Measurements from ENCODE around the gene ZDHHC1. TPM values are rescaled to one million over a fixed set of nuclear protein-coding genes. Genes with fewer than 3 reads are reported as not detected.

Gene ZDHHC1
- total and polyA plus RNA-seq, 2 donors (not counting 3 experiments of a cell fraction or from before 2014, with no cell fraction given): 11.4 to 14.4 TPM

GRCh38 chr16:67435758-67436164, 19.5 kb upstream of the ZDHHC1 start:
- ChIA-PET CTCF (interaction anchor here (1.1 to 1.4 kb wide), 3 partner anchors 21 to 36 kb away, joined by 4 to 5 read pairs (median 4); no protein-coding TSS in a partner anchor), POLR2A (no interaction called here)
- peaks cover 4% of the 10 kb centered on the region for H3K4me1 ChIP-seq (ENCODE audit: control insufficient read depth, extremely low read depth, insufficient read depth, low read length)
- no peaks in the 10 kb centered on the region for H4K20me1 ChIP-seq (replicated peaks; ENCODE audit: control insufficient read depth, extremely low read depth, insufficient read depth, low read length)
- intact Hi-C loops (cut with micrococcal nuclease): no loop called here
- FAIRE-seq (no peak), DNase-seq (ENCODE audit: low read depth, low spot score) (no peak)
- H3K27me3 ChIP-seq (ENCODE audit: control insufficient read depth in 2 of 2, insufficient read depth in 2 of 2, low read length in 2 of 2): no peaks in the 10 kb centered on the region
- no peak overlapping the region for H3K4me2 ChIP-seq (ENCODE audit: insufficient read depth, low read length)
- dilution Hi-C loops (cut with MboI; ENCODE audit: extremely low pct_ligation_motif_present, low sequenced_read_pairs): no loop called here
- H3K9me3 ChIP-seq (replicated peaks; ENCODE audit: control insufficient read depth, insufficient read depth, low read length): no peaks in the 10 kb centered on the region
- H3K36me3 ChIP-seq (ENCODE audit: control insufficient read depth in 2 of 2, extremely low read depth in 1 of 2, insufficient read depth in 2 of 2, low read length in 2 of 2): peaks cover 0 to 21% of the 10 kb centered on the region in 2 experiments
- no peak overlapping the region for H3K27ac ChIP-seq (ENCODE audit: insufficient read depth, low read depth, low read length)
- TF ChIP-seq GATA2 (IDR thresholded peaks at IDR 0.05; ENCODE audit: insufficient read depth, insufficient read length, low read depth, low read length) (no peak), MAX (IDR thresholded peaks at IDR 0.05; ENCODE audit: insufficient read depth, insufficient read length) (no peak), EZH2 (IDR thresholded peaks at IDR 0.05; ENCODE audit: borderline replicate concordance, low read depth, low read length, severe bottlenecking) (no peak), FOS (IDR thresholded peaks at IDR 0.05; ENCODE audit: borderline replicate concordance, insufficient read depth, low read length) (no peak)
- H3K9ac ChIP-seq (replicated peaks; ENCODE audit: extremely low read depth, insufficient read depth, low read length): no peak overlapping the region
- H3K9me1 ChIP-seq (replicated peaks; ENCODE audit: control insufficient read depth, extremely low read depth, insufficient read depth, low read length): no peaks in the 10 kb centered on the region
- no peaks in the 10 kb centered on the region for H3K79me2 ChIP-seq (ENCODE audit: control insufficient read depth, insufficient read depth, low read length)
- no TSS peak for BruUV-seq (replicated peaks)
- H3K4me3 ChIP-seq (replicated peaks in 1 of 3; ENCODE audit: insufficient read depth in 1 of 3, low read depth in 1 of 3, low read length in 3 of 3): no peak overlapping the region
- no peak overlapping the region for H2AFZ ChIP-seq (ENCODE audit: low read depth, low read length)

- no peak overlapping the region for H3K9ac ChIP-seq (replicated peaks; ENCODE audit: extremely low read depth, insufficient read depth, low read length)
- no peak overlapping the region for H3K4me2 ChIP-seq (ENCODE audit: insufficient read depth, low read length)
- H3K79me2 ChIP-seq (ENCODE audit: control insufficient read depth, insufficient read depth, low read length): no peaks in the 10 kb centered on the region
- no peaks in the 10 kb centered on the region for H3K9me1 ChIP-seq (replicated peaks; ENCODE audit: control insufficient read depth, extremely low read depth, insufficient read depth, low read length)
- no peak overlapping the region for H2AFZ ChIP-seq (ENCODE audit: low read depth, low read length)
- H3K27me3 ChIP-seq (ENCODE audit: control insufficient read depth in 2 of 2, insufficient read depth in 2 of 2, low read length in 2 of 2): peaks cover 14 to 16% of the 10 kb centered on the region in 2 experiments
- no peak overlapping the region for H3K27ac ChIP-seq (ENCODE audit: insufficient read depth, low read depth, low read length)
- CTCF ChIA-PET: interaction anchor here (0.8 to 3.7 kb wide), 5 partner anchors 12 to 44 kb away, joined by 3 to 25 read pairs (median 6); no protein-coding TSS in a partner anchor
- POLR2A ChIA-PET: interaction anchor here (0.6 to 0.7 kb wide), 3 partner anchors 11 to 28 kb away, joined by 3 to 5 read pairs (median 4); no protein-coding TSS in a partner anchor
- BruUV-seq (replicated peaks): no TSS peak
- DNase-seq (ENCODE audit: low read depth, low spot score): no peak
- intact Hi-C loops (cut with micrococcal nuclease) (no loop called here), dilution Hi-C loops (cut with MboI; ENCODE audit: extremely low pct_ligation_motif_present, low sequenced_read_pairs) (no loop called here)
- H3K9me3 ChIP-seq (replicated peaks; ENCODE audit: control insufficient read depth, insufficient read depth, low read length): no peaks in the 10 kb centered on the region
- H3K36me3 ChIP-seq (ENCODE audit: control insufficient read depth in 2 of 2, extremely low read depth in 1 of 2, insufficient read depth in 2 of 2, low read length in 2 of 2): peaks cover 0 to 8% of the 10 kb centered on the region in 2 experiments
- no peaks in the 10 kb centered on the region for H4K20me1 ChIP-seq (replicated peaks; ENCODE audit: control insufficient read depth, extremely low read depth, insufficient read depth, low read length)
- peaks cover 8% of the 10 kb centered on the region for H3K4me1 ChIP-seq (ENCODE audit: control insufficient read depth, extremely low read depth, insufficient read depth, low read length)
- H3K4me3 ChIP-seq (replicated peaks in 1 of 3; ENCODE audit: insufficient read depth in 1 of 3, low read depth in 1 of 3, low read length in 3 of 3): no peak overlapping the region
- no peak for FAIRE-seq
- no peak for TF ChIP-seq GATA2 (IDR thresholded peaks at IDR 0.05; ENCODE audit: insufficient read depth, insufficient read length, low read depth, low read length)
- no peak for TF ChIP-seq EZH2 (IDR thresholded peaks at IDR 0.05; ENCODE audit: borderline replicate concordance, low read depth, low read length, severe bottlenecking)
- no peak for TF ChIP-seq CTCF (IDR thresholded peaks at IDR 0.05; ENCODE audit: extremely low read depth in 1 of 2, insufficient read depth in 1 of 2, low read depth in 1 of 2, low read length in 2 of 2)
- no peak for TF ChIP-seq FOS (IDR thresholded peaks at IDR 0.05; ENCODE audit: borderline replicate concordance, insufficient read depth, low read length)
- no peak for TF ChIP-seq MAX (IDR thresholded peaks at IDR 0.05; ENCODE audit: insufficient read depth, insufficient read length)
- no peak for TF ChIP-seq MYC (IDR thresholded peaks at IDR 0.05; ENCODE audit: low read depth, low read length)
- TF ChIP-seq POLR2AphosphoS5 (IDR thresholded peaks at IDR 0.05; ENCODE audit: insufficient read depth, low read depth, low read length): no peak
- TF ChIP-seq JUN (IDR thresholded peaks at IDR 0.05; ENCODE audit: borderline replicate concordance, insufficient read depth, insufficient read length, low read depth): no peak
- no peak for TF ChIP-seq POLR2A (IDR thresholded peaks at IDR 0.05; ENCODE audit: low read depth, low read length)
Measured at GRCh38 chr16:67433131-67433719, 16.9 kb upstream of the ZDHHC1 start.
